HG03095 (cell line): ENCODE measurements around the gene NAT16.
"Not testable (repeated sequence)": the region's sequence is repeated elsewhere in the genome, so short reads cannot be mapped to it uniquely, and the experiment has no call there.

Experiments used
- ATAC-seq: cut with Tn5 transposase; IDR thresholded peaks from one replicate; pipeline ENCODE4 v1.9.1; 2021; ENCODE audit warnings: moderate library complexity; ENCODE audit not compliant: unreplicated experiment

The NAT16 gene

DNA sequence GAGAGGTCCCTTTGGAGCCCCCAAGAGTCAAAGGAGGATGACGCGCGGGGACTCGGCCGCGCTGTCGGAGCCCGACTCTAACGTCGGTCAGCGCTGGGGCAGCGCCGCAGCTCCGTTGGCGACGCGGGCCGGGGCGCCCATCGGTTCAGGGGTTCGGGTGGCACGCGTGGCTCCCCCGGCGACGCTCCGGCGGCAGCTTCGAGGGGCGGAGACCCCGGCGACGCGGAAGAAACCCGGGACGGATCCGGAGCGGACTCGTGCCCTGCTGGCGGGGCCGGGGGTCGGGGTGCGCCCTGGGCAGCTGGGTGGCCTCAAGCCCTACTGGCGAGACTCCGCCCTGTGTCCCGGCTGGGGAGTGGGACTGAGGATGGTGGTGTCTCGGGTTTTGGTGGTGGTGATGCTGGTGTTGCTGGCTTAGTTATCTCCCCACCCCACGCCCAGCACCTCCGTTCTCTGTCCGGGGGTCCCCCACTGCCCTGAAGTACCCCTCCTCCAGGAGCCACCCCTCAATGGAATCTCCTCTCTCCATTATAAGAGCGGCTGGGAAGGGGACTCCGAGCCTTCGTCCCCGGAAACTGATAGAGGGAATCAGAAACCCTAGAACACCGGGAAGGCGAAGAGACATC lies at the start of gene NAT16:
Gene NAT16, minus strand, starts transcription at position 164 of the 626 bp plus-strand sequence. CDS start 5,486 bp downstream, outside the sequence.
- ATAC-seq = no peak

DNA sequence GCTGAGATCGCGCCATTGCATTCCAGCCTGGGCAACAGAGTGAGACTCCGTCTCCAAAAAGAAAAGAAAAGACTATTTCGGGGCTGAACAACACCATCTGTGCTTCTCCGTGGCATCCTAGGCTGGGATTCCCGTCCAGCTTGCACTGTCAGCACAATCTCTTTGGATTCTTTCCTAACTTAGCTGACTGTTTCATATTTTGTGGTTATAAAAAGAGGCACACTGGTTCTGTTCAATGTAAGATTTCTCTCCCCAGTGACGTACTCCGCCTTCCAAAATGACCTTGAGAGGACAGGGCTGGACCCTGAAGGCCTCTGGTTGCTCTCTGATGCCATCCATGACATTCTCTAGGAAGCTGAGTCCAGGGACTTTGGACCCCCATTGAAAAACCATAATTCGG lies 46.6 kb upstream of the NAT16 start:
- no peak for ATAC-seq

DNA sequence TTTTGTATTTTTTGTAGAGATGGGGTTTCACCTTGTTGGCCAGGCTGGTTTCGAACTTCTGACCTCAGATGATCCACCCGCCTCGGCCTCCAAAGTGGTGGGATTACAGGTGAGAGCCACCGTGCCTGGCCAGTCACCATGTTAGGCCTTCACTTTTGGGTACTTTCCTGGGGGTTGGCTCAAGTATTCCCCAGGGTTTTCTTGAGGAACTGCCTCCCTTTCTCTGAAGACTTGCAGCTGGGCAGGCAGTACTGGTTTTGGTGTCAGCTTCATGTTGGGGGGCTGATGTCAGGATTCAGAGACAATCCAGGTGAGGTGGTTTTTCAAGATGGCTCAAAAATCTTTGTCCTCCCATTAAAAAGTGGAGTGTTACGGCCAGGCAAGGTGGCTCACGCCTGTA lies 45.6 kb upstream of the NAT16 start:
- no peak for ATAC-seq

GRCh38 chr7:101223528-101223927 lies 43.4 kb upstream of the NAT16 start:
- ATAC-seq = no peak

DNA sequence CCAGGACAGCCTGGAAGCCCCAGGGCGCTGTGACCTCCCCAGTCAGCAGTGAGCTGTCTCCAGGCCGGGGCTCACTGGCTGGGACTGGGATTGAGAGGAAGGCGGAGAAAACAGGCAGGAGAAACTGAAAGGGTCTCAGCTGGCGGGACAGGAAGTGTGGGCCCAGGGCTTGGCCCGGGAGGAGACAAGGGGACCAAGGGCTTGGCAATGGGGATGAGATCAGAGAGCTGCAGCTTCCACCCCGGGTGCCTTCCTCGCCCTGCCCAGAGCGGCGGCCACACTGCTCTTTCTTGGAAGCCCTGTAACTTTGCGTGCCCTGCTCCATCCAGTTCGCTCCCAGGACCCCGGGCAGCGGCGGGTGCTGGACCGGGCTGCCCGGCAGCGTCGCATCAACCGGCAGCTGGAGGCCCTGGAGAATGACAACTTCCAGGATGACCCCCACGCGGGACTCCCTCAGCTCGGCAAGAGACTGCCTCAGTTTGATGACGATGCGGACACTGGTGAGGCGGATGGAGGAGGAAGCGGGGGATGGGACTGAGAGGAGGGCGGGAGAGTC lies 42.3 kb upstream of the NAT16 start:
- no peak for ATAC-seq

- ATAC-seq = no peak
Observed at GRCh38 chr7:101220295-101220694, 40.2 kb upstream of the NAT16 start.

DNA sequence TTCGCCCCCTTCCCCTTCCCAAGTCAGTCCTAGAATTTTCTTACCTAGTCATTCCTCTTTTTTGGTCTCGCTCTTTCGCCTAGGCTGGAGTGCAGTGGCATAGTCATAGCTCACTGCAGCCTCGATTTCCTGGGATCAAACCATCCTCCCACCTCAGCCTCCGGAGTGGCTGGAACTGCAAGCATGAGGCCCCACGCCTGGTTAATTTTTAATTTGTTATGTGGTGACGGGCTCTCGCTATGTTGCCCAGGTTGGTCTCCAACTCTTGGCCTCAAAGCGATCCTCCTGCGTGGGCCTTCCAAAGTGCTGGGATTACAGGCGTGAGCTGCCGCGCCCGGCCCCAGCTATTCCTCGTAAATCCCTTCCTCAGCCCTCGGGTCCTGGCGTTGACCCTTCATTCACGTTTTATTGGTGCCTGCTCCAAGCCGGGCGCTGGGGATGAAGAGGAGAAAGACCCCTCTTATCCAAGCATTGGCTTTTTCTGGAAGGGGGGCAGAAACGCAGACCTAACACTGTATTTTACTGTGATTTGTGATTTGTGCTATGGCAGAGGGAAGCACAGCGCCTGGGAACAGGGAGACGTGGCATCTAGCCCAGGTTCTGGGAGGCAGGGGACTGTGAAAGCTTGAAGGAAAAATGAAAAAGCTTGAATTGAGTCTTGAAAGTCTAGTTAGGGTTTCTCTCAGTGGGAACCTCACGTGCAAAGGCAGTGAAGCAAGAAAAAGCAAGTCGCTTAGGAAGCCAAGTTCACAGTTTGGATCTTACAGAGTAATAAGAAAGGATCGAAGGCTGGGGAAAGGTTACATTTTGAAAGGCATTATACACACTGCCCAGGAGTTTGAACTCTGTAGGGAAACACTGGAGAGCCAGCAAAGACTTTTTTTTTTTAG lies 38.4 kb upstream of the NAT16 start:
- ATAC-seq = no peak

GRCh38 chr7:101217388-101218235 lies 37.5 kb upstream of the NAT16 start, which contains the start of the genes PLOD3 and ZNHIT1:
PLOD3 (minus strand) TSS chr7:101217581; CDS start chr7:101217274, 307 bp downstream.
ZNHIT1 (plus strand) TSS chr7:101218165; CDS start chr7:101218196, 31 bp downstream.
- ATAC-seq = peak; percentile 63

DNA sequence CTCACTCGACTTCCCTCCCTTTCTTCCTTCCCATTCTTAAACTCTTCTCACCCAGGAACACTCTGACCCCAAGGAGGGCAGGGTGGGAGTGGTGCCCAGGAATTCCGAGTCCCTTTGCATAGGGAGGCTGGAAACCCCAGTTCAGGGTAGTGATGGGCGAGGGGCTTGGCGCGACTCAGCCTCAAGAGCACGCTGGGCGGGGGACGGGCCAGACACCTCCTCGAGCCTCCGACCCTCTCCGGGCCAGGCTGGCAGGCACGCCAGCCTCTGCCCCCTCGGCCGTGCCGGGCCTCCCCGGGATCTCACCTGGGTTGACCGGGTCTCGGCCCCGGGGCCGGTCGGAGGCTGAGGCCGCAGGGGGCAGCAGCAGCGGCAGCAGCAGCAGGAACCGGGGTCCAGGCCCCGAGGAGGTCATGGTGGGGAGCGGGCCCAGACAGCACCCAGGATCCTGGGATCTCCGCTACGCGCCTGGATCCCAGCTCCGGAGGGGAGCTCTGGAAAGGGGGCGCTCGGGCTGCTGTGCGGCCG lies 36.8 kb upstream of the NAT16 start:
- peak; percentile 10 for ATAC-seq

DNA sequence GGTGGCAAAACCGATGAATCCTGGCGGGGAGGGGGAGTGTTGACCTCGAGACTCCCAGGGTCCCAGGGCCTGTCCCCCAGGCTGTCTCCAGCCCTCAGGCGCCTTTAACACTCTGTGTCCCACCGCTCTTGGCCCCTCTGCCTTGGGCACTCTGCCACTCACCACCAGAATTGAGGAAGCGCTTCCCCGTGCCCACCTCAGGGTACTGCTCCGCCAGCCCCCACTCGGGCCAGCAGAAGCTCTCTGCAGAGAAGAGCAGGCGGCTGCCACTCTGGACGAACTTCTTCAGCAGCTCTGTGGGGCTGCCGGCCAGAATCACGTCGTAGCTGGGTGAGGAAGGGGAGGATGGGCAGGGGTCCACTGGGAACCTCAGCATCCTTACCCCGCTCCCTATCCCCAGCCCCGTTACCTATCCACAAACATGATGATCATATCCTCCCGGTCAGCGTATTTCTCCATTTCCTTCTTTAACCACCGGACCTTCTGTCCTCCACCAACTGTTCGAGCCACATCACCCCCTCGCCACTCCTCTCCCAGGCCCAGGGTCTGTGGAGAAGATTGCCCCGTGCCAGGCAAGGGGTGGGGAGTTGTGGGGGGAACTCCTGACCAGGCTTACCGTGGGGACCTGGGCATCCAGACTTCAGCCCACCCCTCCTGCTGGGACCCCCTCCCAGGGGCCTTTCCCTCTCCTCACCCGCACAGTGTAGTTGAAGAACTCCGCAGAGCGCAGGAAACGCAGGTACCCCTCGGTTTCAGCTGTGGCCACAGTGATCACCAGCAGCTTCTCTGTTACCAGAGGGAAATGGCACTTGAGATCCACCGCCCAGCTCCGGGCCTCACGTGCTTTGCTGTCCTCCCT lies 36.1 kb upstream of the NAT16 start:
- ATAC-seq = no peak

DNA sequence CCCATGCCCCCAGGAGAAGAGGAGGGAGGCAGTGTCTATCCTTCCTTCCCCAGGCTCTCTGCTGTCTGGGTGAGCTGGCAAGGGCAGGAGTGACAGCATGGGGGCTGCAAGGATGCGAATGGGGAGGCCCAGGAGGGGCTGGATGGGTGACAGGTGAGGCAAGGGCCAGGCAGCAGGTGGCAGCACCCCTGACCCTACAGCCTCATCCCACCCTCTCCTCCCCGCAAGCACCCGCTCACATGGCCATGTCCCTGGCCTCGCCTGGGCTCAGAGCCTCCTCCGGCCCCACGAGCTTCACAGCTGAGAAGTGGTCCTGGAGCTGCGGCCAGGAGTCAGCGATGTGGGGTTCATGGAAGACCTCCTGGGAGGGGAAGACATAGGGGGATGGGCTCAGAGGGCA lies 31.9 kb upstream of the NAT16 start:
- no peak for ATAC-seq

- ATAC-seq = no peak
Observed at GRCh38 chr7:101211501-101211900, 31.4 kb upstream of the NAT16 start.

DNA sequence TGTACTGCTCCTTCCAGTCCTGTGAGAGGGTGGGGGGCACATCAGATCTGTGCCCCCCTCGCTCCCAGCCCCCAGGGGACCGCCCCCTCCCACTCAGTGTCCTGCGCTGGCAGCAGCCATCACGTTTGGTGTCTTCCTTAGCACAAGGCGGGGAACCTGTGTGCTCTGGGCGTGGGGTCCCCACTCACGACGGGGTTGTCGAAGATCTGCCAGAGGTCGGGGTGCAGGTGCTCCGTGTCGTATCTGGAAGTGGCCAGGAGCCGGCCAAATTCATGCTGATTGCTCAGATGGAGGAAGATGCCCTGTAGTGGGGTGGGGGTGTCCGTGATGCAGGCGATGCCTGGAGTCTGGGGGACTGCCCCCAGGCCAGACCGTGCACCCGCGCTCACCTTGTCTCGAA lies 30.1 kb upstream of the NAT16 start:
- ATAC-seq = no peak

GRCh38 chr7:101208794-101209193 lies 28.7 kb upstream of the NAT16 start:
- no peak for ATAC-seq

DNA sequence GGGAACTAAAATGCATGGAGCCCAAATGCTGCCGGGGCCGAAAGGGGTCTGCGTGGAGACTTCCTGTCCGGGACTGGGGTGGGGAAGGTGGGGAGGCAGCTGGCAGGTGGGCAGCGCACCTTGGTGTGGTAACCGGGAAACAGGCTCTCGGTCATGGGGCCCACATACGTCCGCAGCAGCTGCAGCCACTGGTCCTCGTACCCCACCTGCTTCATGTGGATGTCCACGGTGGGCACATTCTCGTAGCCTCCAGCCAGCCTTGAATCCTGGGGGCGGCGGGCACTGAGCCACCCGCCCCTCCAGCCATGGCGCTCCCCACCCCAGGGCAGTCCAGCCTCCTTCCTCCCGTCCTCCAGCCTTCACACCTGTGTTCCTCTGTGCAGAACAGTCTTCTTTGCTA lies 27.4 kb upstream of the NAT16 start:
- ATAC-seq = no peak

- ATAC-seq = no peak
Observed at GRCh38 chr7:101206665-101207042, 26.6 kb upstream of the NAT16 start.

GRCh38 chr7:101205901-101206664 lies 26.0 kb upstream of the NAT16 start:
- ATAC-seq = no peak

GRCh38 chr7:101203740-101204738 lies 23.9 kb upstream of the NAT16 start:
- not testable (repeated sequence) for ATAC-seq
